Hematopoietic multipotent progenitor cell treated with erythropoietin and hydrocortisone succinate and interleukin-3 and kit ligand, for 15 days (in vitro differentiated cells): Measurements from ENCODE around the gene DCC.

Experiments
- DNase-seq: peaks from one replicate; pipeline ENCODE4 v3.0.0-alpha.2; 2015; ENCODE audit warnings: low spot score

Gene DCC

GRCh38 chr18:52824126-52824525 is 484.1 kb downstream of the DCC start:
- DNase-seq = no peak

GRCh38 chr18:52826994-52827393 is 487.0 kb downstream of the DCC start:
- DNase-seq = no peak

GRCh38 chr18:52829320-52829719 is 489.3 kb downstream of the DCC start:
- DNase-seq = no peak

DNA sequence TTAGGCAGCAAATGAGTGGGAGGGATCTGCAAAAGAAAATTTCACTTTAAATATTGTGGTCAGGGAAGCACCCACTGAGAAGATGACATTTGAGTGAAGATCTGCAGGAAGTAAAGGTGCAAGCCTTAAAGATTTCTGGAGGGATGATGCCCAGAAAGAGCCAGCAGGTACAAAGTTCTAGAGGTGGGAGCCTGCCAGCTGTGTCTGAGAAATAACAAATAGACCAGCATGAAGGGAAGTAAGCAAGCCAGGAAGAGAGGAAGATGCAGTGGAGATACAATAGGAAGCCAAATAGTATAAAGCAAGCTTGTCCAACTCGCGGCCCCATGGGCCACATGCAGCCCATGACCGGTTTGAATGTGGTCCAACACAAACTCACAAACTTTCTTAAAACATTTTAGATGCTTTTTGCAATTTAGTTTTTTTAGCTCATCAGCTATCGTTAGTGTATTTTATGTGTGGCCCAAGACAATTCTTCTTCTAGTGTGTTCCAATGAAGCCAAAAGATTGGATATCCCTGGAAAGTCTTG is 489.9 kb downstream of the DCC start:
- no peak for DNase-seq

DNA sequence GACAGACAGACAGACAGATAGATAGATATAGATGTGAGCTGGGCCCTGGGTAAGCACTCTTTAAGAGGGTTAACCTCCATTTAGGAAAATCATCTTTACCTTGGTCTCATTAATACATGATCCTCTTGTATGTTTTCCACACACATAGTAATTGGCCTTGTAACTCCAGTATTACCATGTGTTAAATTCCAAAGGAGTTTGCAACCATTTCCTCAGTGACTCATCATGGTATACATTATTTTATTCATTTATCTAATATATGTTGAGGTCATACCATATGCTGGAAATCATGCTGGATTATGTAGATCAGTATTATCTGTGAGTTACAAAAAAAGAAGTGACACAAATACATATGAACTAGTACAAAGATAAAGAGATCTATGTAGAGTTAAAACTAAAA is 504.3 kb downstream of the DCC start:
- DNase-seq = no peak

DNA sequence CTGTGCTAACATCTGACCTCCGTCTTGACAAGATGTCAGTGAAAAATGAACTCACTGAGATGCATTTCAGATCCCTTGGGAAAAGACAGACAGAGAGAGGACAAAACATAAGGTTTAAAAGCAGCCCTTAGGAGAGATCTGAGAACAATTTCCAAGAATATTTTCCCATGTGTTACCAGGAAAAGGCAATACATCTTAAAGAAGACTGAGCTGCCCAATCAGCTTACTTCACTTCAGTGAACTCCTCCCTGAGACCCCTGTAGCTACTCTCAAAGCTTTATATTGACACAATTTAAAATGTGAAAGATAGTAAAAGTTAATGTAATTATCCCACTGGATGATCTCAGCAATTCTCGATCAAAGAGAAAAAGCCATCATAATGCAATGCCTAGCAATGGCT is 505.0 kb downstream of the DCC start:
- no peak for DNase-seq

DNA sequence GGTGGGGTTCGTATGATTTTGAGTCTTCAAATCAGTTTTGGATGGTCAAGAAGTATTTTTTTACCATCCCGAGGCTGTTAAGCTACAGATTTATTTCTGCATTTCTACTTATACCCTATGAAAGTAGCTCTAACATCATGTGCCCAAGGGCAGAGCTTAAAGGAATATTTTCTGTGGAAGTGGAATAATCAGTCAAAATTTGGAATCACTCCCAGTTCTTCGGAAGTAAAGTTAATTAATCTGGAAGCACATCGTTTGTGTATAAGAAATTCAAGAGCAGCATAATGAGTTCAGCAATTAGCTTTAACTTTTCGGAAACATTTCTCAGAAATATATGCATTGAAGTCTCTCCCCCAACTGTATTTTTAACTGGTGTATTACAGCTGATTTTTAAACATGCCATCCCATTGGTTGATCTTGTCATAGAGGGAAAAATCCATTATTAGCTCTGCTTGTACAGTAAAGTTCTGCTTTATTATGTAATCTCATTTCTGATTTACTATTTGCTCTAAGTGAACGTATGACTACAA is 510.1 kb downstream of the DCC start:
- no peak for DNase-seq

DNA sequence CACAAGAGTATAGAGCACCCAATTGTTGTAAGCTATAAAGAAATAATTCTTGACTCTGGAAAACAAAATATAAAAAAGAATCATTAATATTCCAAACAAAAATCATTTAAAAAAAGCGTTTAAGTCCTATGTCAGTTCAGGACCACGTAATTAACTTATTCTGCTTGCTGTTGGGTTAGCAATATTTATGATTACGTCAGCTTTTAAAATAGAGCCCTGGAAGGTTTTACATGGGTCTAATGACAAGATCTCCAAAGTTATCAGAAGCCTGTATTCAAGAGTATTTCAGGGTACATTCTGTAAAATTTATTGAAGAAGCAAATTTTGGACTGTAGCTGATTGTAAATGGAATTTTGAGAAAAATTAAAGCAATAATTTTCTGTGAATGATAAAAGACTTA is 521.6 kb downstream of the DCC start:
- no peak for DNase-seq

DNA sequence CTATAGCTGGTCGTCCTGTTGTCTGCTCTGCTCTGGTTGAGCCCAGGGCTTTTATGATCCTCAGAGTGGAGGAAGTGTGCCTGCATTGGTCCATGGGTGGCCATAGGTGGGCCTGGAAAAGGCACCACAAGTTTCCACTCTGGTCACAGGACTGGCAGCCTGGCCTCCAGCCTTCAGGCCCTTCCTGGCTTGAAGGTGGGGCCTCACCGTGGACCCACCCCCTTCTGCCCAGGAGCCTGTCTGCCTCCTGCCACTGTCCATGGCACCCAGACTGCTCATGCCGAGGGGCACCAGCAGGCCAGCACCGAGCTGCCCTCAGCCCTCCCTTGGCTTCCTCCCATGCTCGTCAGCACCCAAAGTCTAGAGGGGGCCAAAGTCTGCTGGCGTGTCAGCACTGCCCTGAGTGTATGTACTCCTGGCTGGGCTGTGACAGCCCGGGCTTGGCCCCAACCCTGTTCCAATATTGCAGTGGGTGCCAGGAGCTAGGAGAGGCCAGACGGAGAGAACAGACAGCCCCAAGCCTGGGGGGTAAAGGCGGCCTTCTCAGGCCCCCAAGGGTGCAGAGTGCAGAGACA is 529.4 kb downstream of the DCC start:
- no peak for DNase-seq

DNA sequence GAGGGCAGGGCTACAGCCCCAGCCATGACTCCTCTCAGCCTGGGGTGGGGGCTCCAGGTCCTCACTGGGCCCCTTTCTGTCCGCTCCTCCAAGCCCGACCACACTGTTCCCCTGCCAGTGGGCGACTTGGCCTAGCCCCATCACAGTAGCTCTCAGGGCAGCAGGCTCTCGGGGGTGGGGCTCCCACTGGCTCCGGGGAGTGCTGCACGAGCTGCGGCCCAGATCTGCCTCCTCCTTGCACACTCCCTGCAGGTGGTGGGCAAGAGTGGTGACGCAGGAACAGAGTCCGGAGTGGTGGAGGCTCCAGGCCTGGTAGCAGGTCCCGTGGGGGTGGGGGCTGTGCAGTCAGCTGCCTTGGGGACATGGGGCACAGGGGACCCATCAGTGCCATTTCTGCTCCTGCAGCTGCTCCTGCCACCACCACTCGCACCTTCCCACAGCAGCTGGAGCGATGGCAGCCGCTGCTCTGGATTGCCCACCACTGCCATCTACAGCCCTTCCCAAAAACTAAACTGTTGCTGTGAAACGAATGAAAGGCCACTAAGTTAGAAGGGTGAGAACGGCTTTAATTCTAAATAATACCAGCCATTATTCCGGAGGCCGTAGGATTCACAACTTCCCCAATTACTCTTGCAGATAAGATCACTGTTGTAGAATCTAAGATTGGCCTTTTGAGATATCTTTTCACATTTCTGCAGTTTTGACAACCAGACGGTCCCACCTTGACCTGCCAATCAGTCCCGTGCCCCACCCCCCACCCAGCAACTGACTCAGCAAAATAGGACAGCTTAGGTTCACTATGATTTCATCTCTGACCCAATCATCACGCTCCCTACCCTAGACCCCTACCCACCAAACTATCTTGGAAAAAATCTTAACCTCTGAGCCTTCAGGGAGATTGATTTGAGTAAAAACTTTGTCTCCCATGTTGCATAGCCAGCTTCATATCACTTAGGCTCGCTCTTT is 530.2 kb downstream of the DCC start:
- no peak for DNase-seq

DNA sequence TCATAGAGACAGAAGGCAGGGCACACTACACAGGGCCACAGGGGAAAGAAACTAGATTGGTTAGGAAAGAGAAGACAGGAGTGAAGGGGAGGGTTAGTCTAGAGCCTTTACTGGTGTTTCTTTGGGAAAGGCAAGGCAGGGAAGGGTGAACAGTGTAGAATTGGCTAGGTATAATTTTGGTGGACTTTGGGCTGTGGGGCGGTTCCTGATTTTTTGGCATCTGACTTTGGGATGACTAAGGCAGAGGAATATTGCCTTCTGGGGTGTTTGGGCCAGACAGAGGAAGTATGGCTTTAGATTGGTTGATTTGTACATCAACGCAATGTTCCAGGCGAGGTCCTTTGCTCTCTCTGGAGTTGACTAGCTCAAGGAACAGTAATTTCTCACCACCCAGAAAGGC is 534.8 kb downstream of the DCC start:
- DNase-seq = no peak

- no peak for DNase-seq
These were observed 535.7 kb downstream of the DCC start for GRCh38 chr18:52875725-52876124.

DNA sequence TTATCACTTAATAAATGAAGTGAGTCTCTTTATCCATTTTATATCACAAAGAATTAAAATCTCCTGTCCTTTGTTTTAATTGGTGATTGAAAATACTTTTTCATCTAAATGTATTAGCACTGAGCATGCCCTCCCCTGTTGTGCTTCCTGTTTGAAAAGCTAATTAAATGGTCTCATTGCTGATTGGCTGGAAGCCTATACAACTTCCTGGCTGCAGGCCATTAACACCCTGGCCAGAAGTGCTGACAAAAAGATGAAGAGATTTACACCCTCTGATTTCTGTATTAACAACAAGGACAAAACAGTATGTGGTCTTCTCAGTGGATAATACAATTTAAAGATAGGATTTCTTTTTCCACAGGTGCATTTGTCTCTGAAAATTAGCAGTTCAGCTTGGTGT is 548.0 kb downstream of the DCC start:
- DNase-seq = no peak

DNA sequence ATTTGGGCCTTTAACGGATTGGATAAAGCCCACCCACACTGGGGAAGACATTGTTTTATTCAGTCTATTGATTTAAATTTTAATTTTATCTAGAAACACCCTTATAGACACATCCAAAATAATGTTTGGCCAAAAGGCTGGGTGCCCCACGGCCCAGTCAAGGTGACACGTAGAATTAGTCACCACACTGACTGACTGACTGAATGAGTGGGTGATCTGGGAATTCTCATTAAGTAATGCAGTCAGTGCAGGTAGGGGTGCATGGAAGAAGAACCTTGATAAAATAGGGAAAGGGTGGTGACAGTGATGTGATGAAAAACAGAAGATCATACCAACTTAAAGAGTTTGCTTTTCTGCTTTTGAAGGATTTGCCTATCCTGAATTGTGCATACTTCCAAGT is 554.8 kb downstream of the DCC start:
- DNase-seq = no peak

DNA sequence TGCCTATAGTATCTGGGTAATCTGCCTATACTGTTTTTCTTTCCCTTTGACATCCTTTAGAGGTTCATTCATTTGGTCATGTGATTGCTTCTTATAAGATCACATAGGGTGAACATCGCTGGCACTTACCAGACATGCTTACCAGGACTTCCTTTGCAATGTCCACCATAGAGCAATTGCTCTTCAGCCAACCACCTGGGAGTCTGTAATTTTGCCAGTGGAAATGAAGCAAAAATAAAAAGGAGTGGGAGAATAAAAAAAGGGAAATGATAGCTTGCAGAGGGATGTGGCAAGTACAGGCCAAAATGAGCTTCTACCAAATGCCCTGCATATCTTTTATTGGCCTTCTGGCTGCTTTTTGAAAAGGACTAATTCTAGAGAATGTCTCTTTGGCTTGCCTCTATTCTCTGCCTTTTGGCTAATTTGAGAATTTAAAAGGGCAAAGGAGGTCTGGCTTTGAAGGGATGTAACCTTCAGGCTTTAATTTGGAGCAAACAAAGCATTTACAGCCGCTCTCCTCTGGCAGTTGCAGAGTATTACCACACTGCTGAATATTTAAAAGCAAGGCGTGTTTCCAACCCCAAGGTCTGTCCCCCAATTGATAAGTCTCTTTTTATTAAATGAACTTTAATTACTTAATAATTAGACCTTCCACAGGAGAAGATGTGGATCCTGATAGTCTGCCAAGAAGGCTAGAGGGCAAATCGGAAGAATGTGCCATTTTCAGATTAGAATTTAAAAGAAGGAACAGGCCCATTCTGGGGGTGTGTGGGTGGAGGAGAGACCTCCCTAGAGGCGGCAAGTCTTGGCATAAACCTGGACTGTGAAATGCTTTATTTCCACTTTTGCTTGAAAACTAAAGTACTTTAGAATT is 557.9 kb downstream of the DCC start:
- no peak for DNase-seq

- no peak for DNase-seq
These were observed 558.6 kb downstream of the DCC start for GRCh38 chr18:52898485-52899058.

GRCh38 chr18:52902188-52902587 is 562.2 kb downstream of the DCC start:
- no peak for DNase-seq

DNA sequence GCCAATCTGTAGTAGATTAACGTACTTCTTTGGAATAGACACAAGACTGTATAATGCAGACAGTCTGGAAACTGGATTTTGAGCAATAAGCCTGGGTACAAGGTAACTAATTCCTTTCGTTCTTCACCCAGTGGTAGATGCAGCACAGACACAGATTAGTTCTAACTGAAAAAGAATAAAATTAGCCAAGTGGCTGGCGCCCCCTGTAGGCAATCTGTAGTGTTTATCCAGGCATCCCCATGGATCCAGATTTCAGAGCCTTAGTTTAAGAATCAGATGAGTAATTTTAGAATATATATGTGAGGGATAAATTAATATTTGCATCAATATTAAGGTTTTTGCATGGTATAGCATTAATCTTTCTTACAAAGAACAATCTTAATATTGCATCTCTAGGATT is 563.9 kb downstream of the DCC start:
- DNase-seq = no peak

DNA sequence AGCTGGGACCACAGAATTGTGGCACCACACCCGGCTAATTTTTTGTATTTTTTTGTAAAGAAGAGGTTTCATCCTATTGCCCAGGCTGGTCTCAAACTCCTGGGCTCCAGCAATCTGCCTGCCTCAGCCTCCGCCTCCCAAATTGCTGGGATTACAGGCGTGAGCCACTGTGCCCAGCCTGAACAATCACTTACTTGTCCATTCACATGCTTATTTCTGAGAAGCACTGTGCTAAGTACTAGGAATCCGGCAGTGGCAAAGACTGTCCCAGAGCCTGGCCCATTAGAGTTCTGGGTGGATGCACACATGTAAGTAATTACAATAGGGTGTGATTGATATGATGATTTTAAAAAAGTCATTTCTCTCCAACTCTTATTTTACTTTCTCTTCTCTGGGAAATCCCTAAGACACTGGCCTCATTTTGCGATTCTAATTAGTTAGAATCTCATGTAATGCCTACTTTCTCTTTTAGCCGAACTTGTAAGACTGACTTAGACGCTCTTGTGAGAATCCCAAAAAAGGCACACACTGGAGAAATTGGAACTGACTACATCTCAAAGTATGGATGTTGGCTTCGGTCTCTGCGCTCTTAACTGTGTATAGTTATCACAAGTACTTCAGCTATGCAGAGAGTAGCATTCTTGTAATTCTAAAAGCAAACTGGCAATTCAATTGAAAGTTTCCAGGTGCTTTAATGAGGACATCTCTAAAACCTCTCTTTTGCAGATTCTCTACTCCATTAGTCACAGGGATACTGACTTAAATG is 567.7 kb downstream of the DCC start:
- no peak for DNase-seq

DNA sequence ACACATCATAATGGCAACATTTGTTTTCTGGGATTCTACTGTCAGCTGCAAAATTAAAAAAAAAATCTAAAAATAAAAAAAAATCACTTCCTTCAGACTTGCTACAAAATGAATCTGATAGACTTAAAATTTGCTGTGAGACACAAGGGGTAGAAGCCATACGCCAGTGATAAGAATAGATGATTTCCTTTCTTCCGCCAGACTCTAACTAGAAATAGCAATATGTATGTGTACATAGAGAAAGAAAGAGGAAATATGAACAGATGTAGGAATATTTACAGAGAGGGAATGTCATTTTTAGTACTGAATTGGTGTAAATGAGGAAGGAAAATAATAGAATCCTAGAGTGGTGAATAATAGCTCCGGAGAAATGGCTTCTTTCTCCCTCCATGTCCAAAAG is 574.2 kb downstream of the DCC start:
- no peak for DNase-seq

DNA sequence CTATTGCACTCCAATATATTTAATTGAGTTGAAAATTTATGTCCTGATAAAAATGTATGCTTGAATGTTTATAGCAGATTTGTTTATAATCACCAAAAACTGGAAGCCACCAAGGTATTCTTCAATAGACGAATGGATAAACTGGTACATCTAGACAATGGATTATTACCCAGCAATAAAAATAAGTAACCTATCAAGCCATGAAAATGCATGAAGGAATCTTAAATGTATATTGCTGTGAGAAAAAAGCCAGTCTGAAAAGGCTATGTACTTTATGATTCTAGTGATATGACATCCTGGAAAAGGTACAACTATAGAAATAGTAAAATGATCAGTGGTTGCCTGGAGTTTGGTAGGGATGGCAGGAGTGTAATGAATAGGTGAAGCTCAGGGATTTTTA is 580.7 kb downstream of the DCC start:
- no peak for DNase-seq
